Vagina (tissue), 2 donors: Measurements from ENCODE around the gene TSPYL1. TPM values are rescaled to one million over a fixed set of nuclear protein-coding genes. Genes with fewer than 3 reads are reported as not detected.
"Not testable (repeated sequence)": the region's sequence is repeated elsewhere in the genome, so short reads cannot be mapped to it uniquely, and the experiment has no call there.

Source experiments
- DNase-seq, 2 donors: peaks; one replicate each; pipeline ENCODE4 v3.0.0-alpha.2; 2017; ENCODE audit errors: extremely low spot score in 2 of 2
- H3K27ac ChIP-seq: fragments of 200-600 bp; sonication (generic); one replicate; pipeline ENCODE4 v1.5.1; 2019
- H3K27me3 ChIP-seq: fragments of 200-600 bp; sonication (generic); one replicate; pipeline ENCODE4 v1.5.1; 2019
- H3K36me3 ChIP-seq, 2 donors: fragments of 200-600 bp; sonication (generic); one replicate each; pipeline ENCODE4 v1.5.1; 2017 to 2019
- H3K4me1 ChIP-seq: fragments of 200-600 bp; sonication (generic); one replicate; pipeline ENCODE4 v1.5.1; 2019
- H3K4me3 ChIP-seq, 2 donors: fragments of 200-600 bp; sonication (generic); 1 replicate in 1 of 2; 2 replicates in 1 of 2; pipeline ENCODE4 v1.5.1; 2016 to 2019
- H3K9me3 ChIP-seq: fragments of 200-600 bp; sonication (generic); one replicate; pipeline ENCODE4 v1.5.1; 2019
- POLR2A ChIP-seq, 2 donors: fragments of 450-650 bp; IDR thresholded peaks; one replicate each; pipeline ENCODE4 v1.6.1; 2017; ENCODE audit warnings: antibody characterized with exemption in 2 of 2, mild to moderate bottlenecking in 2 of 2, moderate library complexity in 2 of 2
- POLR2AphosphoS5 ChIP-seq, 2 donors: sonication (generic); formaldehyde crosslinking; IDR thresholded peaks; one replicate each; pipeline ENCODE4 v1.9.0; 2017; ENCODE audit warnings: antibody characterized with exemption in 2 of 2, mild to moderate bottlenecking in 2 of 2, low read depth in 1 of 2; ENCODE audit not compliant: insufficient read depth in 1 of 2
- intact Hi-C: fragments of 100-400 bp; cut with DNase I; formaldehyde crosslinking; loops from one replicate; pipeline ENCODE4 v1.15.1; 2023
- total RNA-seq: library from RNA; depleted of rRNA; stranded (reverse); fragments of >200 nt; gene quantifications from one replicate; pipeline ENCODE4 v1.2.3, GENCODE V29; 2016
- TF ChIP-seq, protein P1 (sequence below), 3 experiments: fragments of 450-650 bp in 2 of 3; fragments of 200-600 bp in 1 of 3; sonication (generic) in 1 of 3; IDR thresholded peaks; one replicate each; pipeline ENCODE4 v1.5.1; 2017 to 2019; ENCODE audit warnings: antibody characterized with exemption in 3 of 3, mild to moderate bottlenecking in 2 of 3, moderate library complexity in 2 of 3

Gene TSPYL1
- total RNA-seq, 1 donor from 2014 or later, result 41.0 TPM

DNA sequence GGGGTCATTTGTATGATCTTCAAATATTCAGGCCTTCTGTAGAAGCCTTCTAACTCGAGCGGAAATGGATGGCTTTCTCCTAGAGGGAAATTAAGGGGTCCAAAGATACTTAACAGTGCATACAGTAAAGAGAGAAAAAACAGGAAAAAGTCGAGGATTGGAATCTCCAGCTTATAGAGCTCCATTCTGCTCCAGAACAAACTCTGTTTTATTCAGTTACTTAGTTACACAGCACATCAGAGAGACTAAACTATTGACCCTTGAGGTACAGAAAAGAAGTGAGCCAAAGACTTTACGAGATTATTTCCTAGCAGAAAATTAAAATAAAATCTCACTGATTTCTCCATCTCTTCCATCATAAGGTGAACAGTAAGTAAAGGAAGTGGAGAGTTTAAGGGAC lies 47.3 kb upstream of the TSPYL1 start:
- H3K27ac ChIP-seq, result no peak overlapping the region
- TF ChIP-seq POLR2AphosphoS5 (IDR thresholded peaks at IDR 0.05; ENCODE audit: insufficient read depth in 1 of 2, low read depth in 1 of 2) (no peak), POLR2A (IDR thresholded peaks at IDR 0.05) (no peak)
- TF ChIP-seq, protein P1, sequence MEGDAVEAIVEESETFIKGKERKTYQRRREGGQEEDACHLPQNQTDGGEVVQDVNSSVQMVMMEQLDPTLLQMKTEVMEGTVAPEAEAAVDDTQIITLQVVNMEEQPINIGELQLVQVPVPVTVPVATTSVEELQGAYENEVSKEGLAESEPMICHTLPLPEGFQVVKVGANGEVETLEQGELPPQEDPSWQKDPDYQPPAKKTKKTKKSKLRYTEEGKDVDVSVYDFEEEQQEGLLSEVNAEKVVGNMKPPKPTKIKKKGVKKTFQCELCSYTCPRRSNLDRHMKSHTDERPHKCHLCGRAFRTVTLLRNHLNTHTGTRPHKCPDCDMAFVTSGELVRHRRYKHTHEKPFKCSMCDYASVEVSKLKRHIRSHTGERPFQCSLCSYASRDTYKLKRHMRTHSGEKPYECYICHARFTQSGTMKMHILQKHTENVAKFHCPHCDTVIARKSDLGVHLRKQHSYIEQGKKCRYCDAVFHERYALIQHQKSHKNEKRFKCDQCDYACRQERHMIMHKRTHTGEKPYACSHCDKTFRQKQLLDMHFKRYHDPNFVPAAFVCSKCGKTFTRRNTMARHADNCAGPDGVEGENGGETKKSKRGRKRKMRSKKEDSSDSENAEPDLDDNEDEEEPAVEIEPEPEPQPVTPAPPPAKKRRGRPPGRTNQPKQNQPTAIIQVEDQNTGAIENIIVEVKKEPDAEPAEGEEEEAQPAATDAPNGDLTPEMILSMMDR (IDR thresholded peaks at IDR 0.05), result no peak
- no peak for DNase-seq

DNA sequence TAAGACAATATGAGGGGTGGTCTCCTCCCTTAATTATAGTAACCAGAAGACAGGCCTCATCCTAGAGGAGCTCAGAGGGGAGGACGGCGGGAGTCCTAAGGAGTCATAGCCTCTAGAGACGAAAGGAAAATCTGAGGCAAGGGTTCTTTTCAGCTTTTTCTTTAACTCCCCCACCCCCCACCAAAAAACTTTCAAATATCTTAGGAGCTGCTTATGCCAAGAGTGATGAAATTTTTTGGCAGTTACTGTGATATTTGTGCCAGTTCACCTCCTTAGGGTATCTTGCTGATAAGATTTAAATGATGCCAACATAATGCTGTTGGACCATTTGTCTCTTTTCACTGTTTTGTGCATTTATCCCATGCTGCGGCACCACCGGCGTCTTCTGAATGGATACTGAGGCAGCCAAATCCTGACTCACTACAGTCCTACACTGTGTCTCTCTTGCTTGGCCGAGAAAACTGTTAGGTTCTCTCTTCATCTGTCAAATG lies 46.5 kb upstream of the TSPYL1 start:
- H3K27ac ChIP-seq, result no peak overlapping the region
- DNase-seq, result no peak
- no peaks in the 10 kb centered on the region for H3K36me3 ChIP-seq
- no peak overlapping the region for H3K4me3 ChIP-seq
- H3K27me3 ChIP-seq, result no peaks in the 10 kb centered on the region
- no peaks in the 10 kb centered on the region for H3K9me3 ChIP-seq
- intact Hi-C loops, result no loop called here
- no peaks in the 10 kb centered on the region for H3K4me1 ChIP-seq
- TF ChIP-seq POLR2AphosphoS5 (IDR thresholded peaks at IDR 0.05; ENCODE audit: insufficient read depth in 1 of 2, low read depth in 1 of 2) (no peak), POLR2A (IDR thresholded peaks at IDR 0.05) (no peak)
- TF ChIP-seq, protein P1 (IDR thresholded peaks at IDR 0.05), result no peak

More for the DNA sequence above, 47.3 kb upstream of the TSPYL1 start:
- intact Hi-C loops, result no loop called here
- Histone ChIP-seq H3K4me1 (no peaks in the 10 kb centered on the region), H3K4me3 (no peak overlapping the region), H3K36me3 (no peaks in the 10 kb centered on the region), H3K27me3 (no peaks in the 10 kb centered on the region), H3K9me3 (no peaks in the 10 kb centered on the region)

DNA sequence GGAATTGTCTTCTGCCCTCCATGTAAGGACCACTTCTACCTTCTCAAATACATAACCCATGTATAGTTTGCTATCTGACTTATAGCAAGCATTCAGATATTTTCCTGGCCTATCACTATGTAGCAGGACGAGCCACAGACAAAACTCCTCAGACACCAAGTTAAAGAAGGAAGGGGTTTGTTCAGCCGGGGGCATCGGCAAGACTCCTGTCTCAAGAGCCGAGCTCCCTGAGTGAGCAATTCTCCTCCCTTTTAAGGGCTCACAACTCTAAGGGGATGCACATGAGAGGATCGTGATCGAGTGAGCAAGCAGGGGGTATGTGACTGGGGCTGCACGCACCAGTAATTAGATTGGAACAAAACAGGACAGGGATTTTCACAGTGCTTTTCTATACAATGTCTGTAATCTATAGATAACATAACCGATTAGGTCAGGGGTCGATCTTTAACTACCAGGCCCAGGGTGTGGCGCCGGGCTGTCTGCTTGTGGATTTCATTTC lies 46.0 kb upstream of the TSPYL1 start:
- H3K4me1 ChIP-seq, DNase-seq, H3K27me3 ChIP-seq, H3K27ac ChIP-seq, H3K9me3 ChIP-seq, H3K36me3 ChIP-seq, H3K4me3 ChIP-seq, intact Hi-C loops: not testable (repeated sequence)

DNA sequence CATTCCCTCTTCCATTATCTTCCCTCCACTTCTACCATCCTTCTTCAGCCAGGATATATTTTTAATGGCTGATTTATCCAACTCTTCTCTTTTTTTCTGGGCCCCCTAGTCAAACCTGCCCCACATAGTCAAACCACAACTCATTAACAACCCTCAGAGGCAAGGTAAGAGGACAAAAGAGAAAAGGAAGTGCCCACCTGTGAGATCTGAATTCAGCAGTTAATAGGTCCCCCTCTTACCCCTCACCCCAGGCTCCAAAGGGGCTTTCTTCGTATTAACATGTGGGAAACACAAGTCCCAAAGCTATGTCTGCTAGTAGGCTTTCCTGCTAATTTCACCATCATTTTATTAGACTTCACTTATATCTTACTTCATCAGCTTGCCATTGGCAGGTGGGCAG lies 44.1 kb upstream of the TSPYL1 start:
- Histone ChIP-seq H3K27ac (no peak overlapping the region), H3K4me1 (no peaks in the 10 kb centered on the region), H3K9me3 (no peaks in the 10 kb centered on the region), H3K27me3 (no peaks in the 10 kb centered on the region), H3K4me3 (no peak overlapping the region), H3K36me3 (no peaks in the 10 kb centered on the region)
- intact Hi-C loops, result no loop called here
- no peak for DNase-seq
- TF ChIP-seq, protein P1 (IDR thresholded peaks at IDR 0.05), result no peak
- no peak for TF ChIP-seq POLR2AphosphoS5 (IDR thresholded peaks at IDR 0.05; ENCODE audit: insufficient read depth in 1 of 2, low read depth in 1 of 2)

DNA sequence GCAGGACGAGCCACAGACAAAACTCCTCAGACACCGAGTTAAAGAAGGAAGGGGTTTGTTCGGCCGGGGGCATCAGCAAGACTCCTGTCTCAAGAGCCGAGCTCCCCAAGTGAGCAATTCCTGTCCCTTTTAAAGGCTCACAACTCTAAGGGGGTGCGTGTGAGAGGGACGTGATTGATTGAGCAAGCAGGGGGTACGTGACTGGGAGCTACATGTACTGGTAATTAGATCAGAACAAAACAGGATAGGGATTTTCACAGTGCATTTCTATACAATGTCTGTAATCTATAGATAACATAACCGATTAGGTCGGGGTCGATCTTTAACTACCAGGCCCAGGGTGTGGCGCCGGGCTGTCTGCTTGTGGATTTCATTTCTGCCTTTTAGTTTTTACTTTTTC lies 42.2 kb upstream of the TSPYL1 start:
- H3K27me3 ChIP-seq, result not testable (repeated sequence)

DNA sequence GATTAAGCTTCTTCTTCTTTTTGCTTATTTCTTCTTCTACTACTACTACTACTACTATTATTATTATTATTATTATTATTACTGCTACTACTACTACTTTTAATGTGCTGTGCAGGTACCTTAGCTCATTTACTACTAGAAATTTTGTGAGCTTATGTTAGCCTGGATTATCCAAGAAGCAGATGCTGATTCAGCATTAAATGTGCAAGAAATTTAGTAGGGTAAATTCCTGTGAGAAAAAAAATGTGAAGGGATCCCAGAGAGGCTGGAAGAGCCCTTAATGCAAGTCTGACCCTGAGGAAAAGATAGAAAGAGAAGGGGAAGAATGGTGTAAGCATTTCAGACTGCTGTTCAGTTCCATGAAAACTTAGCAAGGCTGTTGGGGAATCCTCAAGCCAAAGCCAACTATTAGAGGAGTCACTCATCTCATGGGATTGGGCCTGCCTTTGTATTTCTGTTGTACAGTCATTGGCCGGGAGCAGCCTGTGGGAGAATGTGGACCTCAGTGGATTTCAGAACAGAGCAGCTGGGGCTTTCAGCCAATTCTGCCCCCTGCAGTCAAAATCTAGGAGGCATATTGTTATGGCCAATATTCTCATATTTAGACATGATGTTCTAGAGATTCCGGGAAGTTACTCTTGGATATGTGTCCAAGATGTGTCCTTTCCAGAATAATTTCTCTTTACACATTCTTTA lies 37.2 kb upstream of the TSPYL1 start:
- TF ChIP-seq POLR2A (IDR thresholded peaks at IDR 0.05), result no peak
- TF ChIP-seq POLR2AphosphoS5 (IDR thresholded peaks at IDR 0.05; ENCODE audit: insufficient read depth in 1 of 2, low read depth in 1 of 2), result no peak
- TF ChIP-seq, protein P1 (IDR thresholded peaks at IDR 0.05), result no peak
- no peaks in the 10 kb centered on the region for H3K9me3 ChIP-seq
- H3K36me3 ChIP-seq, result no peaks in the 10 kb centered on the region
- no peak overlapping the region for H3K27ac ChIP-seq
- no peak overlapping the region for H3K4me3 ChIP-seq
- DNase-seq, result no peak
- peaks cover 28% of the 10 kb centered on the region for H3K4me1 ChIP-seq
- intact Hi-C loops, result no loop called here
- H3K27me3 ChIP-seq, result no peaks in the 10 kb centered on the region

More for the DNA sequence above, 42.2 kb upstream of the TSPYL1 start:
- H3K4me3 ChIP-seq, H3K9me3 ChIP-seq, intact Hi-C loops, DNase-seq, H3K36me3 ChIP-seq, H3K27ac ChIP-seq, H3K4me1 ChIP-seq: not testable (repeated sequence)
